GM18519 (cell line): Measurements from ENCODE around the gene DYNC2I2.
"Not testable (repeated sequence)": the region's sequence is repeated elsewhere in the genome, so short reads cannot be mapped to it uniquely, and the experiment has no call there.

ENCODE experiments used
- ATAC-seq: cut with Tn5 transposase; IDR thresholded peaks from one replicate; pipeline ENCODE4 v1.9.1; 2021; ENCODE audit warnings: mild to moderate bottlenecking, moderate library complexity; ENCODE audit not compliant: unreplicated experiment, low FRiP score

DYNC2I2 gene

DNA sequence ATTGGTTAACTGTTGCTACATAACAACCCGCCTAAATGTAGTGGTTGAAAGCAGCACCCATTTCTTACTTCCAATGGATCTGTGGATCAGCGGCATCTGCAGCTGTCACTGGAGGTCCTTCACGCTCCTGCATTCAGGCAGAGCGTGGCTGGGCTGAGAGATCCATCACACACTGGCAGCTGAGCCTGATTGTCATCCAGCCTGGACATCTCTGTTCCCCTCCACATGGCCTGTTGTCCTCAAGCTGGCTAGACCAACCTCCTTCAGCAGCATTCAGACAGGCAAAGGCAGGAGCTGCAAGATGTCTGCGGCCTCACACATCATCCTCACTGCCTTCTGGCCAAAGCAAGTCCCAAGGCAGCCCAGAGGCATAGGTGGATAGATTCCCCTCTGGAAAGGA is 36.9 kb downstream of the DYNC2I2 start:
- ATAC-seq: no peak

DNA sequence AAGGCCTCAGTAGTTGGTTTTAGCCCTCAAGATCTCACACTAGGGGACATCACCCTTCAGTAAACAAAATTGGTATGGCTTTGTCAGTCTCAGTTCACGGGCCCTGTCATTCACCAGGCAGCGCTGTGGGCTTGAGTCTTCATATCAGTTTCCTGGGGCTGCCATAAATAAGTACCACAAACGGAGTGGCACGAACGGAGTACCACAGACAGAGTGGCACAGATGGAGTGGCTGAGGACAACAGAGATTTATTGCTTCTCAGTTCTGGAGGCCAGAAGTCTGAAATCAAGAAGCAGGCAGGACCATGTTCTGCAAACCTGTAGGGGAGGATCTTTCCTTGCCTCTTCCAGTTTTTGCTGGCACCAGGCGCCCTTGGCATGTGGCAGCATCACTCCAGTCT is 37.5 kb downstream of the DYNC2I2 start:
- ATAC-seq: no peak

DNA sequence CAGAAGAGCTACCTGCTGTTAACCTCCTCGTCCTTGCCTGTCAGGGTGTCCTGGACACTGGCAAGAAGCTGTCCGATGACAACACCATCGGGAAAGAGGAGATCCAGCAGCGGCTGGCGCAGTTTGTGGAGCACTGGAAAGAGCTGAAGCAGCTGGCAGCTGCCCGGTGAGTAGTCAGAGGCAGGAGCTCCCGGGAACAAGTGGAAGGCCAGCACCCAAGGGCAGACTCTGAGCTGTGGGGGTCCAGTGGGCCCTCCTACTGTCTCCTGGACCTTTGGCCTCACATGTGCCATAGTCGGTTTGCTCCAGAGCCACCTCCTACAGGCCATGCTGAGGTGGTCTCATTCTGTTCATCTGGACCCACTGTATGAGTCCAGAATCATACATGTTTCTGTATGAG is 38.7 kb downstream of the DYNC2I2 start:
- ATAC-seq: no peak

- no peak for ATAC-seq
These were observed 41.1 kb downstream of the DYNC2I2 start for GRCh38 chr9:128615571-128615970.

GRCh38 chr9:128614728-128615127 is 41.9 kb downstream of the DYNC2I2 start:
- no peak for ATAC-seq

DNA sequence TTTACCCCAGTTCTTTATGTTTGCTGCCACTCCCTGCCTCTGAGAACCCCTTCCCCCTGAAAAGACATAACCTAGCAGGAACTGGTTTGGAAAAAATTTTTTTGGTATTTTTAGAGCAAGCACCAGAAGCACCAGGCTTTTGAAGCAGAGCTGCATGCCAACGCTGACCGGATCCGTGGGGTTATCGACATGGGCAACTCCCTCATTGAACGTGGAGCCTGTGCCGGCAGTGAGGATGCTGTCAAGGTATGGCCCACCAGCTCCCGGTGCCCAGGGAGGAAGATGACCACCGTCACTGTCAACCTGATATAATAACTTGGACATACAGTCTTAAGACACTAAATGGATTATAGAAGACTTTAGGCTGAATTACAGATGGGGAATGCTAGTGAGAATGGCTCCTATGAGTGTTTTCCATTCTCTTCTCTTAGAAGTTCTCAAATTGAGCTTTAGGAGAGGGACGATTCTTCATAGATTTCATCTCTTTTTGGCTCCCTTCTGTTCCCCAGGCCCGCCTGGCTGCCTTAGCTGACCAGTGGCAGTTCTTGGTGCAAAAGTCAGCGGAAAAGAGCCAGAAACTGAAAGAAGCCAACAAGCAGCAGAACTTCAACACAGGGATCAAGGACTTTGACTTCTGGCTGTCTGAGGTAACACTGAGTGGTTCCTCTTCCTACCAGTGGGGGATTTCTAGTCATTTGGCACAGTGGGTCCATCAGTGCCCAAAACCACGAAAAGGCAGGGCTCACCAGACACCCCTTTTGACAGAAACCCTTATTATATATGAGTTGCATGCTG is 44.9 kb downstream of the DYNC2I2 start:
- no peak for ATAC-seq

DNA sequence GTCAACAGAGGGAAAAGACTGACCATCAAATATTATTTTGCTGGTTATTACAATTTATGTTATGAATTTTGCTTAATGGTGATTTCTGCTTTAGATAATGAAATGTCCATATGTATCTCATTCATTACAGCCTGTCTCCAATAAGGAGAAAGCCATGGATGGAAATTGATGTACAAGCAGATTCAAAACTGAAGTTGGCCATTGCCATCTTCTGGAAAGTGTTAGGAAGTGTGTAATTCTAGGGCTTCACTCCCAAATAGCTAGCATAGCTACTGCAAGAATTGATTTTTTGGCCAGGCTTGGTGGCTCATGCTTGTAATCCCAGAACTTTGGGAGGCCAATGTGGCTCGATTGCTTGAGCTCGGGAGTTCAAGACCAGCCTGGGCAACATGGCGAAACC is 45.8 kb downstream of the DYNC2I2 start:
- no peak for ATAC-seq

GRCh38 chr9:128607642-128608350 is 48.9 kb downstream of the DYNC2I2 start:
- ATAC-seq: no peak

GRCh38 chr9:128603697-128604096 is 53.0 kb downstream of the DYNC2I2 start:
- ATAC-seq: no peak

DNA sequence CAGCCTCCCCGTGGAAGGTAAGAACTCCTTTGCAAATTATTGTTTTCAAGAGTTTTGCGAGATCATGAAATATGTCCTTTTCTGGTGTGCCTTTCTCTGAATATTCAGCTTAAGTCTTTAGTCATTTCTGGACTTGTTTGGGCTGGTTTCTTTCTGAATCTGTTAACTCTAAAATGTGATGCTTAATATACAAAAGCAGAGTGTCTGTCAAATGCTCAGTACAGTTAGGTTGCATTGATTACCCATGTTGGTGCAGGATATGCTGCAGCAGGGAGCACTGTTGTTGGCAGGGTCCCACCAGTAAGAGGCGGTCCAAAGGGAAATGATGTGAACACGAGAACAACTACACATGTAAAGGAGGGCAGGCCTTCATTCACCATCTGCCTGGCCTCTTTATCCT is 56.5 kb downstream of the DYNC2I2 start:
- ATAC-seq: no peak

GRCh38 chr9:128595471-128595870 is 61.2 kb downstream of the DYNC2I2 start:
- ATAC-seq: no peak

- no peak for ATAC-seq
These were observed 62.8 kb downstream of the DYNC2I2 start for GRCh38 chr9:128593856-128594255.

- ATAC-seq: no peak
These were observed 63.6 kb downstream of the DYNC2I2 start for GRCh38 chr9:128593039-128593438.

GRCh38 chr9:128588581-128589233 is 67.9 kb downstream of the DYNC2I2 start:
- no peak for ATAC-seq

- ATAC-seq: no peak
These were observed 69.2 kb downstream of the DYNC2I2 start for GRCh38 chr9:128587453-128587852.

DNA sequence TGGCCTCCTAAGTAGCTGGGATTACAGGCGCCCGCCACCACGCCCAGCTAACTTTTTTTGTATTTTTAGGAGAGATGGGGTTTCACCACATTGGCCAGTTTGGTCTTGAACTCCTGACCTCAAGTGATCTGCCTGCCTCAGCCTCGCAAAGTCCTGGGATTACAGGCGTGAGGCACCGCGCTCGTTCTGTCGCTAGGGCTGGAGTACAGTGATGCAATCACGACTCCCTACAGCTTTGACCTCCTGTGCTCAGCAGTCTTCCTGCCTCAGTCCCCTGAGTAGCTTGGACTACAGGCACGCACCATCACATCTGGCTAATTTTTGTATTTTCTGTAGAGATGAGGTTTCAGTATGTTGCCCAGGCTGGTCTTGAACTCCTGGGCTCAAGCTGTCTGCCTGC is 69.7 kb downstream of the DYNC2I2 start:
- not testable (repeated sequence) for ATAC-seq

DNA sequence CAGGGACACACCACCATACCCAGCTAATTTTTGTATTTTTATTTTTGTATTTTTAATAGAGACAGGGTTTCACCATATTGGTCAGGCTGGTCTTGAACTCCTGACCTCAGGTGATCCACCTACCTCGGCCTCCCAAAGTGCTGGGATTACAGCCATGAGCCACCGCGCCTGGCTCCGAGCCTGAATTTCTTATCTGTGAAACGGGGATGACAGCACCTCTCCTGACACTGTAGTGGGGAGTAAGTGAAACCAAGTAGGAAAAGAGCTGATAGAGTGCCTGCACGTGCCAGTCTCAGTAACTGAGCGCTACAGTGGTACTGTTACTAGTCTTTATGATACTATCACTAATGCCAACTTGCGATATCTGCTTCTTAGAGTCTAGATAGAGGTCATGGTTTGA is 71.5 kb downstream of the DYNC2I2 start:
- ATAC-seq: not testable (repeated sequence)
